Measurements from ENCODE around the gene HS3ST3A1.

HS3ST3A1 gene

DNA sequence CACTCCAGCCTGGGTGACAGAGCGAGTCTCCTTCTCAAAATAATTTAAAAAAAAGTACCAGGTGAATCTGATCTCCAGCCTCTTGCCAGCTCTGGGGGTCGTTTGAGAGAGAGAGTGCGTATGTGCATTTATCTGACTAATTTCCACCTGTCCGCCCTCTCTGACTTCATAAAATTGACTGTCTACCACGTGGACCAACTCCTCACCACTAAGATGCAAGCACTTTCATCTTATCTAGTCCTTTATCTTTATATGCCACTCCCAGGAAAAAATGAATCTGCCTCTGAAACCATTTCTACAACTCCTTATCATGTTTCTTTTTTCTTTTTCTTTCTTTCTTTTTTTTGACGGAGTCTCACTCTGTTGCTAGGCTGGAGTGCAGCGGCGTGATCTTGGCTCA lies 55.8 kb downstream of the HS3ST3A1 start:
- H3K4me3 ChIP-seq (ENCODE audit: low read length) = no peak overlapping the region
- no peak for TF ChIP-seq ZNF274 (IDR thresholded peaks at IDR 0.05; ENCODE audit: low read depth, low read length)

DNA sequence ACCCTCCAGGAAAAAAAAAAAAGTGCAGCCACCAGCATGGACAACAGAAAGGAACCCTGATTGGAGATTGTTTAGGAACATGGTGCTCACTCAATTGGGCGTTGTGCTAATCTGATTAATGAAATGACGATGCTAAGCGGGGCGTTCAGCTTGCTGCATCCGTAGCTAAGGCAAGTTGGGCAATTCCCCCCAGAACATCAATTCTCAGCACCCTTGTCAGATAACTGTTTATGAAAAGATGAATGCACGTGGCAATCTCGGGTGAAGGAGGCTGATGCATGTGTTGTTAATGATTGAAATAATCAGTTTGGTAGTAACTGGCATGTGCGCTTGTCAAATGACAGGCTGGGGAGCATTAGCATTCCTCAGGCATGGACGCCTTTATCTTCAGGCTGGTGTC lies 57.0 kb downstream of the HS3ST3A1 start:
- TF ChIP-seq ZNF274 (IDR thresholded peaks at IDR 0.05; ENCODE audit: low read depth, low read length) = no peak
- no peak overlapping the region for H3K4me3 ChIP-seq (ENCODE audit: low read length)

GRCh38 chr17:13544292-13544691 lies 57.4 kb downstream of the HS3ST3A1 start:
- TF ChIP-seq ZNF274 (IDR thresholded peaks at IDR 0.05; ENCODE audit: low read depth, low read length) = no peak
- no peak overlapping the region for H3K4me3 ChIP-seq (ENCODE audit: low read length)

GRCh38 chr17:13542636-13543035 lies 59.1 kb downstream of the HS3ST3A1 start:
- H3K4me3 ChIP-seq (ENCODE audit: low read length) = no peak overlapping the region
- TF ChIP-seq ZNF274 (IDR thresholded peaks at IDR 0.05; ENCODE audit: low read depth, low read length) = no peak

DNA sequence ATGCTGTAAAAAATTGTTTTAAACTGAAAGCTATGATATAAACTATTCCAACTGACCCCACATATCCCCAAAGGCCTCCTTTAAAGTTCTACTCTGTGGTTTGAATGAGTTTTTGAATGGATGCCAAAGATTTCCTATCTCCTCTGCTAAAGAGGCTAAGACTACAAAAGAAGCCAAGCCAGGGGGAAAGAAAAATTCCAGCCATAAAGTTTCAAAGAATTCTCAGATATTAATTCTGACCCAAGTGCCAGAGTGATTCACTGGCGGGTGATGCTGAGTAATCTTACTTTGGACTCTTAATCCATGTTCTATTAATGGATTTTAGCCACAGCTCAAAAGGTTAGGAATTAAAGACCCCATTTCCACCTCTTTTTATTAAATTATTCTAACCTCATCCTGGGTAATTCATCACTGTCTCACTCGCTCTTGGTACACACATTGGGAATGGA lies 60.7 kb downstream of the HS3ST3A1 start:
- no peak for TF ChIP-seq ZNF274 (IDR thresholded peaks at IDR 0.05; ENCODE audit: low read depth, low read length)

DNA sequence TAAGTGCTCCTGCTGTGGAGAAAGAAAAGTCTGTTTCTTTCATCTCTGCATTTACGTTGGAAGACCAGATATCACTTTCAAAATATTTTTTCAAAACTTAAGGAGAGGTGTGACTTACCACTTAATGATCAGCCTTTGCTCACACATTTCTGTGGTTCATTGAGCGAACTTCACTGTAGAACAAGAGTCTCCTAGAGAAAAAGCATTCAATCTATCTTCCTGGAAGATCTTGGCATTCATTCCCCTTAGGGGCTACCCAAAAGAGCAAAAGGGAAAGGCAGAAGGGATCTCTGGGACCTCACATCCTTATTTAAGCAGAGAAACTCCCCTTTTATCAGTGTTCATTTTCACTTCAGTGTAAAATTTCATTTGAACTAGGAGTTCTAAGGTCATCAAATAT lies 61.2 kb downstream of the HS3ST3A1 start:
- no peak overlapping the region for H3K4me3 ChIP-seq (ENCODE audit: low read length)
- no peak for TF ChIP-seq ZNF274 (IDR thresholded peaks at IDR 0.05; ENCODE audit: low read depth, low read length)

More for the DNA sequence above, 60.7 kb downstream of the HS3ST3A1 start:
- no peak overlapping the region for H3K4me3 ChIP-seq (ENCODE audit: low read length)

DNA sequence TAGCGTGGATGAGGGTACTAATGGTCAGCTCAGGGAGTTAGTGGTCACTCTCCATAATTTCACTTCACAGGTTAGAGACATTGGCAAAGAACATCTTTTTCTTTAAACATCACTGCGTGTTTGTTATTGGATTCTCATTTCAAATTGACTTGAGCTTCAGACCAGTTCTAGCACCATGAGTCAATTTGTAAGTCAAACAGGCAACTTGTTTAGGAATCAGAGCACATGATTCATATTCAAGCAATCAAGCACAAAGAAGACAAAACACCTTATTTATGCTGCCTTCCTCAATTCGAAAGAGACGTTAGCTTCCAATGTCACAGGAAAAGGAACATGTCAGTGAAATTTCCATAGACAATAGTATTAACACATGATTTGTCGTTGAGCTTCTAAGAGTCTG lies 62.3 kb downstream of the HS3ST3A1 start:
- no peak for TF ChIP-seq ZNF274 (IDR thresholded peaks at IDR 0.05; ENCODE audit: low read depth, low read length)
- no peak overlapping the region for H3K4me3 ChIP-seq (ENCODE audit: low read length)

DNA sequence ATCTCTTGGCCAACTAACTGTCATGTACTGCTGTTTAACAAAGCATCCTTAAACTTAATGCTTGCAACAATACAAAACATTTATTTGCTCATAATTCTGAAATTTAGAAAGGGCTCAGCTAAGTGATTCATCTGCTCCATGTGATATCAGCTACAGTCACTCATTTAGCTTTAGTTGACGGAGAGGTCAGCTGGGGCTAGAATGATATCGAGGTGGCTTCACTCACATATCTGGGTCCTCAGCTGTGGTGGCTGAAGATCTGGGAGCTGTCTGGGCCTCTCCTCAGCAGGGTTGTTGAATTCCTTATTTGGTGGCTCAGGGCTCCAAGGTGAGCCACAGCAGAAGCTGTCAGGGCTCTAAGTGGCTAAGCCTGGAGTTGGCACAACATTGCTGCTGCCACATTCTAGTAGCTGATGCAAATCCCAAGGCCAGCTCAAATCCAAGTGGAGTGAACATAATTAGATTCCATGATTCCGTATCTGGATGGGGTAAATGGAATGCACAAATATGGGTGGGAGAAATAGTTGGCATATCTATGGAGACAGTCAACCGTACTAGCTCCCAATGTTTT lies 62.8 kb downstream of the HS3ST3A1 start:
- TF ChIP-seq ZNF274 (IDR thresholded peaks at IDR 0.05; ENCODE audit: low read depth, low read length) = no peak

DNA sequence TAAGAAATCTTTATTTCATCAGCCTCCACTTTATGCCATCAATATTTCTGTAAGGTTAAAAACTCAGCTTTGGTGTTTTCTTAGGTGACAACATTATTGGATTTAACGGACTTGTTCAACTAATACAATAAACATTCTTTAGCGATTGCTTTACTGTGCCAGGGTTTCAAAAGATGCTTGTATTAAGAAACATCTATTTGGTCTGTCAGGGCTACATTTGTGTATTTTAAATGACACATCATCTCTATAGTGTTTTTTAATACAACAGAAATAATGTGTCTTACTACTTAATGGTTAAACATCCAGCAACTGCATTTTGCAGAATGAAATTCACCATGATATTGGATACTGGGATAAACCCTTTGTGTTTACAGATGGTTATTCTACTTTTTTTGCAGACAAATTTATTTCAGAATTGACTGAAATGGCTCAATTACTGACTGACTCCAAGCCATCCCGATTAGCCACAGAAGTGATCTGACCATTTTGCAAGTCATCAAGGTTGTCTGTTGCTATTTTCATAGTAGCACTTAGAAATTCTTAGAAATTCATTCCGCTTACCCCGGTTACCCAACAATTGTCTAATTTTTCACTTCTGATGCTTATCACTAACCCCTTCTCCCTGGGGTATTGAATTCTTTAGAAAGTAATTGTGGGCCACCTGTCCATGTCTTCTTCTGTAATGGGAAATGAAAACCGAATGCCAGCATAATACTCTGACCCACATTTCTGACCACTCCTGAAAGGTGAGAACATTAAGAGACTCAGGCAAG lies 63.7 kb downstream of the HS3ST3A1 start:
- H3K4me3 ChIP-seq (ENCODE audit: low read length) = no peak overlapping the region
- TF ChIP-seq ZNF274 (IDR thresholded peaks at IDR 0.05; ENCODE audit: low read depth, low read length) = no peak

More for the DNA sequence above, 62.8 kb downstream of the HS3ST3A1 start:
- no peak overlapping the region for H3K4me3 ChIP-seq (ENCODE audit: low read length)

- H3K4me3 ChIP-seq (ENCODE audit: low read length) = no peak overlapping the region
- TF ChIP-seq ZNF274 (IDR thresholded peaks at IDR 0.05; ENCODE audit: low read depth, low read length) = no peak
These were observed 64.5 kb downstream of the HS3ST3A1 start for GRCh38 chr17:13537167-13537731.

- TF ChIP-seq ZNF274 (IDR thresholded peaks at IDR 0.05; ENCODE audit: low read depth, low read length) = no peak
- no peak overlapping the region for H3K4me3 ChIP-seq (ENCODE audit: low read length)
These were observed 66.8 kb downstream of the HS3ST3A1 start for GRCh38 chr17:13534946-13535345.

DNA sequence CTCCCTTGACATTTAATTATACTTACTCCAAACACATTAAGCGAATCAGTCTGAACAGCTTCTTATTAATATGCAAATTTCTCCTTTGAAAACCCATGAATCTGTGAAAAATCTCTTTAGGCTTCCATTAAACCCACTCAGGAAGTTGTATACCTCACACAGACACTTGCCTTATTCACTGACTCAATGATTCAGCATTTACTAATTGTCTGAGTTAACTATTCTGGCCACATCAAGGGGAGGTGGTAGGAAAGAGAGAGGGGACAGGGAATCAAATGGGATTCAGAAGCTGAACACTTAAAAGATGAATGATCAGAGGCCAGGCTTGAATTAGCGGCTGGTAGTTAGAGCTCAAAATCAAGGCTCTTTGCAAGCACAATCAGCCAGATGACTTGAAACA lies 70.0 kb downstream of the HS3ST3A1 start:
- H3K4me3 ChIP-seq (ENCODE audit: low read length) = no peak overlapping the region
- no peak for TF ChIP-seq ZNF274 (IDR thresholded peaks at IDR 0.05; ENCODE audit: low read depth, low read length)

GRCh38 chr17:13525876-13526275 lies 75.9 kb downstream of the HS3ST3A1 start:
- no peak overlapping the region for H3K4me3 ChIP-seq (ENCODE audit: low read length)
- TF ChIP-seq ZNF274 (IDR thresholded peaks at IDR 0.05; ENCODE audit: low read depth, low read length) = no peak

DNA sequence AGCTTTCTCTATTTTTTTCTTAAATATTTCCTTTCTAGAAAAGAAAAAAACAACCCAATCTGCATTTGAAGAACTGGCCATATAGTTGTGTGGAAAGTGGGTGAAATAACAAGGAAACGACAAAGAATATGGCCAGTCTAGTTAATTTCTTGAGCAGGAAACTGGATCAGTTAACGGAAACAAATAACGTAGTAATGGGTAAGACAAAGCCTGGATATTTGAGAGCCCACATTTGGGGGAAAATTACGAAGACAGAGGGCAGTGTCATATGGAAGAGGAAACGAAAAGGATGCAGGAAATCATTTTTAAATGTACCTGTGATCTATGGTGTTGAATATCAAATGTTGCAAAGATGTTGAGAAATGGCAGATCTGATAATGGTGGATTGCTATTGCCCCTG lies 78.6 kb downstream of the HS3ST3A1 start:
- no peak overlapping the region for H3K4me3 ChIP-seq (ENCODE audit: low read length)
- TF ChIP-seq ZNF274 (IDR thresholded peaks at IDR 0.05; ENCODE audit: low read depth, low read length) = no peak

DNA sequence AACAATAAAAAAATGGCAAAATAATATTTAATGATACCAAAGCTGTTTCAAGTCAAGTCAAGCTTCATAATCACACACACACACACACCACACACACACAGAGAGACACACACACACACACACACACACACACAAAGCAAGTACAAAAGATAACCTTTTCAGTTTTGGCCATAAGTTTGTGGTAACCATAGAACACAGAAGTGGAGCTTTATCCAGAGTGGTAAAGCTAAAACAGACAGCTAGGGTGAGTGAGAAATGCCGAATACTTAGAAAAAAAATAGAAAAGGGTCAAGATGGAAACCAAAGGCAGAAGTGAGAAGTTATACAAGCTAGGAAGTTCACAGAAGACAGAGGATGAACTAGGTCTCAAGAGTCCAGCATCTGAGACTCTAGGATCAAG lies 79.0 kb downstream of the HS3ST3A1 start:
- no peak overlapping the region for H3K4me3 ChIP-seq (ENCODE audit: low read length)
- TF ChIP-seq ZNF274 (IDR thresholded peaks at IDR 0.05; ENCODE audit: low read depth, low read length) = no peak
